ENCODE results near the gene ADM2. TPM values are rescaled to one million over a fixed set of nuclear protein-coding genes. Genes with fewer than 3 reads are reported as not detected.
A peak's percentile ranks its signal among the peaks of the same experiment; 100 is the strongest.

Gene ADM2
- total and polyA plus RNA-seq, 2 of the 13 experiments (the other 11 are each of a cell fraction or from before 2014, with no cell fraction given): 1.2 to 3.0 TPM

- TF ChIP-seq, protein P1, sequence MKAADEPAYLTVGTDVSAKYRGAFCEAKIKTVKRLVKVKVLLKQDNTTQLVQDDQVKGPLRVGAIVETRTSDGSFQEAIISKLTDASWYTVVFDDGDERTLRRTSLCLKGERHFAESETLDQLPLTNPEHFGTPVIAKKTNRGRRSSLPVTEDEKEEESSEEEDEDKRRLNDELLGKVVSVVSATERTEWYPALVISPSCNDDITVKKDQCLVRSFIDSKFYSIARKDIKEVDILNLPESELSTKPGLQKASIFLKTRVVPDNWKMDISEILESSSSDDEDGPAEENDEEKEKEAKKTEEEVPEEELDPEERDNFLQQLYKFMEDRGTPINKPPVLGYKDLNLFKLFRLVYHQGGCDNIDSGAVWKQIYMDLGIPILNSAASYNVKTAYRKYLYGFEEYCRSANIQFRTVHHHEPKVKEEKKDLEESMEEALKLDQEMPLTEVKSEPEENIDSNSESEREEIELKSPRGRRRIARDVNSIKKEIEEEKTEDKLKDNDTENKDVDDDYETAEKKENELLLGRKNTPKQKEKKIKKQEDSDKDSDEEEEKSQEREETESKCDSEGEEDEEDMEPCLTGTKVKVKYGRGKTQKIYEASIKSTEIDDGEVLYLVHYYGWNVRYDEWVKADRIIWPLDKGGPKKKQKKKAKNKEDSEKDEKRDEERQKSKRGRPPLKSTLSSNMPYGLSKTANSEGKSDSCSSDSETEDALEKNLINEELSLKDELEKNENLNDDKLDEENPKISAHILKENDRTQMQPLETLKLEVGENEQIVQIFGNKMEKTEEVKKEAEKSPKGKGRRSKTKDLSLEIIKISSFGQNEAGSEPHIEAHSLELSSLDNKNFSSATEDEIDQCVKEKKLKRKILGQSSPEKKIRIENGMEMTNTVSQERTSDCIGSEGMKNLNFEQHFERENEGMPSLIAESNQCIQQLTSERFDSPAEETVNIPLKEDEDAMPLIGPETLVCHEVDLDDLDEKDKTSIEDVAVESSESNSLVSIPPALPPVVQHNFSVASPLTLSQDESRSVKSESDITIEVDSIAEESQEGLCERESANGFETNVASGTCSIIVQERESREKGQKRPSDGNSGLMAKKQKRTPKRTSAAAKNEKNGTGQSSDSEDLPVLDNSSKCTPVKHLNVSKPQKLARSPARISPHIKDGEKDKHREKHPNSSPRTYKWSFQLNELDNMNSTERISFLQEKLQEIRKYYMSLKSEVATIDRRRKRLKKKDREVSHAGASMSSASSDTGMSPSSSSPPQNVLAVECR (CRISPR knock-in tag; IDR thresholded peaks at IDR 0.05; ENCODE audit: borderline replicate concordance): peak; percentile 84
- TF ChIP-seq ZBTB43 (CRISPR knock-in tag; conservative IDR thresholded peaks at IDR 0.05): no peak
- TF ChIP-seq, protein P2, sequence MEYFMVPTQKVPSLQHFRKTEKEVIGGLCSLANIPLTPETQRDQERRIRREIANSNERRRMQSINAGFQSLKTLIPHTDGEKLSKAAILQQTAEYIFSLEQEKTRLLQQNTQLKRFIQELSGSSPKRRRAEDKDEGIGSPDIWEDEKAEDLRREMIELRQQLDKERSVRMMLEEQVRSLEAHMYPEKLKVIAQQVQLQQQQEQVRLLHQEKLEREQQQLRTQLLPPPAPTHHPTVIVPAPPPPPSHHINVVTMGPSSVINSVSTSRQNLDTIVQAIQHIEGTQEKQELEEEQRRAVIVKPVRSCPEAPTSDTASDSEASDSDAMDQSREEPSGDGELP (IDR thresholded peaks at IDR 0.05; ENCODE audit: borderline replicate concordance, low read depth): no peak
- no peak for TF ChIP-seq CHCHD3 (CRISPR knock-in tag; IDR thresholded peaks at IDR 0.05)
- peak; percentile 85 for TF ChIP-seq HNRNPLL (IDR thresholded peaks at IDR 0.05; ENCODE audit: low read depth, low read length, poor library complexity, severe bottlenecking)
- 0 out of 2 replicates have a peak, but pooled peaks have one; percentile 28 for TF ChIP-seq MXD1 (CRISPR knock-in tag; IDR thresholded peaks at IDR 0.05)
- no peak for TF ChIP-seq KDM3A (CRISPR knock-in tag; IDR thresholded peaks at IDR 0.05; ENCODE audit: low read depth)
- peak; percentile 97 for TF ChIP-seq E2F5 (CRISPR knock-in tag; conservative IDR thresholded peaks at IDR 0.05)
- TF ChIP-seq THAP11 (CRISPR knock-in tag; IDR thresholded peaks at IDR 0.05): peak; percentile 90
- TF ChIP-seq ZNF672 (CRISPR knock-in tag; IDR thresholded peaks at IDR 0.05): no peak
- TF ChIP-seq, protein P3, sequence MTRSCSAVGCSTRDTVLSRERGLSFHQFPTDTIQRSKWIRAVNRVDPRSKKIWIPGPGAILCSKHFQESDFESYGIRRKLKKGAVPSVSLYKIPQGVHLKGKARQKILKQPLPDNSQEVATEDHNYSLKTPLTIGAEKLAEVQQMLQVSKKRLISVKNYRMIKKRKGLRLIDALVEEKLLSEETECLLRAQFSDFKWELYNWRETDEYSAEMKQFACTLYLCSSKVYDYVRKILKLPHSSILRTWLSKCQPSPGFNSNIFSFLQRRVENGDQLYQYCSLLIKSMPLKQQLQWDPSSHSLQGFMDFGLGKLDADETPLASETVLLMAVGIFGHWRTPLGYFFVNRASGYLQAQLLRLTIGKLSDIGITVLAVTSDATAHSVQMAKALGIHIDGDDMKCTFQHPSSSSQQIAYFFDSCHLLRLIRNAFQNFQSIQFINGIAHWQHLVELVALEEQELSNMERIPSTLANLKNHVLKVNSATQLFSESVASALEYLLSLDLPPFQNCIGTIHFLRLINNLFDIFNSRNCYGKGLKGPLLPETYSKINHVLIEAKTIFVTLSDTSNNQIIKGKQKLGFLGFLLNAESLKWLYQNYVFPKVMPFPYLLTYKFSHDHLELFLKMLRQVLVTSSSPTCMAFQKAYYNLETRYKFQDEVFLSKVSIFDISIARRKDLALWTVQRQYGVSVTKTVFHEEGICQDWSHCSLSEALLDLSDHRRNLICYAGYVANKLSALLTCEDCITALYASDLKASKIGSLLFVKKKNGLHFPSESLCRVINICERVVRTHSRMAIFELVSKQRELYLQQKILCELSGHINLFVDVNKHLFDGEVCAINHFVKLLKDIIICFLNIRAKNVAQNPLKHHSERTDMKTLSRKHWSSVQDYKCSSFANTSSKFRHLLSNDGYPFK (CRISPR knock-in tag; IDR thresholded peaks at IDR 0.05; ENCODE audit: borderline replicate concordance): peak; percentile 43; the same call in 1 of the 2 replicates
- no peak for TF ChIP-seq TBL1XR1 (IDR thresholded peaks at IDR 0.05; ENCODE audit: borderline replicate concordance, low read length, partially characterized antibody)
- TF ChIP-seq ZNF18 (CRISPR knock-in tag; IDR thresholded peaks at IDR 0.05; ENCODE audit: insufficient replicate concordance): no peak
- TF ChIP-seq NFYC (CRISPR knock-in tag; IDR thresholded peaks at IDR 0.05): peak; percentile 64
Measured at GRCh38 chr22:50507991-50508884, 26.9 kb downstream of the ADM2 start, which contains the start of gene NCAPH2 (continued).

All from HepG2 (cell line).